ENCODE results near the gene CRACDL. TPM values are rescaled to one million over a fixed set of nuclear protein-coding genes. Genes with fewer than 3 reads are reported as not detected.

CRACDL gene
- total RNA-seq, 4 donors from 2014 or later, result 0.94 to 5.8 (median 1.8) TPM

- H3K27me3 ChIP-seq, result peaks cover 6% of the 10 kb centered on the region
- H3K9me3 ChIP-seq, result no peaks in the 10 kb centered on the region
- no peak for ATAC-seq
- H3K36me3 ChIP-seq, result no peaks in the 10 kb centered on the region
- WGBS, 2 donors (ENCODE audit: low coverage in 1 of 2), result 100% methylated on average over 1 of the region's 7 CpGs
- H3K4me1 ChIP-seq, result peaks cover 0 to 24% (median 2%) of the 10 kb centered on the region in 3 donors
- TF ChIP-seq POLR2A (IDR thresholded peaks at IDR 0.05) (no peak), POLR2AphosphoS5 (IDR thresholded peaks at IDR 0.05) (no peak), EP300 (IDR thresholded peaks at IDR 0.05) (no peak), CTCF (IDR thresholded peaks at IDR 0.05) (no peak)
- H3K4me3 ChIP-seq, result no peak overlapping the region
- no peak overlapping the region for H3K27ac ChIP-seq
These were observed 25.0 kb downstream of the CRACDL start for GRCh38 chr2:98911126-98911375.

- 92% methylated on average over 5 of the region's 10 CpGs; no CpG with 5 or more reads in 1 of the 2 donors for WGBS, 2 donors (ENCODE audit: low coverage in 1 of 2)
- peaks cover 0 to 24% (median 2%) of the 10 kb centered on the region in 3 donors for H3K4me1 ChIP-seq
- no peak for ATAC-seq
These were observed 25.5 kb downstream of the CRACDL start for GRCh38 chr2:98910349-98911125.

GRCh38 chr2:98909317-98910211 lies 26.5 kb downstream of the CRACDL start:
- peak; percentile 39 for ATAC-seq
- Histone ChIP-seq H3K9me3 (no peaks in the 10 kb centered on the region), H3K4me1 (peaks cover 0 to 24% (median 2%) of the 10 kb centered on the region in 3 donors), H3K27ac (no peak overlapping the region), H3K36me3 (no peaks in the 10 kb centered on the region), H3K4me3 (no peak overlapping the region), H3K27me3 (peaks cover 6% of the 10 kb centered on the region)
- TF ChIP-seq EP300 (IDR thresholded peaks at IDR 0.05) (no peak), POLR2A (IDR thresholded peaks at IDR 0.05) (no peak), CTCF (IDR thresholded peaks at IDR 0.05) (no peak), POLR2AphosphoS5 (IDR thresholded peaks at IDR 0.05) (no peak)
- WGBS, 2 donors (ENCODE audit: low coverage in 1 of 2), result 10 to 32% methylated on average over 8 to 9 of the region's 19 CpGs

More at GRCh38 chr2:98910349-98911125, 25.5 kb downstream of the CRACDL start:
- H3K4me3 ChIP-seq, result no peak overlapping the region
- no peak overlapping the region for H3K27ac ChIP-seq
- peaks cover 6% of the 10 kb centered on the region for H3K27me3 ChIP-seq
- no peak for TF ChIP-seq POLR2AphosphoS5 (IDR thresholded peaks at IDR 0.05)
- no peak for TF ChIP-seq EP300 (IDR thresholded peaks at IDR 0.05)
- no peak for TF ChIP-seq CTCF (IDR thresholded peaks at IDR 0.05)
- no peak for TF ChIP-seq POLR2A (IDR thresholded peaks at IDR 0.05)
- no peaks in the 10 kb centered on the region for H3K36me3 ChIP-seq
- H3K9me3 ChIP-seq, result no peaks in the 10 kb centered on the region

GRCh38 chr2:98908931-98909316 lies 27.1 kb downstream of the CRACDL start:
- H3K27me3 ChIP-seq, result peaks cover 3% of the 10 kb centered on the region
- ATAC-seq, result no peak
- WGBS, 2 donors (ENCODE audit: low coverage in 1 of 2), result 18 to 51% methylated on average over 2 to 3 of the region's 4 CpGs
- H3K27ac ChIP-seq, result no peak overlapping the region
- no peaks in the 10 kb centered on the region for H3K9me3 ChIP-seq
- H3K36me3 ChIP-seq, result no peaks in the 10 kb centered on the region
- H3K4me3 ChIP-seq, result no peak overlapping the region
- peaks cover 0 to 24% (median 2%) of the 10 kb centered on the region in 3 donors for H3K4me1 ChIP-seq
- TF ChIP-seq POLR2AphosphoS5 (IDR thresholded peaks at IDR 0.05) (no peak), CTCF (IDR thresholded peaks at IDR 0.05) (no peak), EP300 (IDR thresholded peaks at IDR 0.05) (no peak), POLR2A (IDR thresholded peaks at IDR 0.05) (no peak)

All from gastroesophageal sphincter (tissue), 4 donors.